K562 (cell line): ENCODE data around the gene OGDH.

Source experiments
- CTCF ChIP-seq, 3 experiments: IDR thresholded peaks in 2 of 3; conservative IDR thresholded peaks in 1 of 3; 2 replicates each; pipeline ENCODE4 v1.5.1; 2011 to 2012; ENCODE audit warnings: low read length in 3 of 3, mild to moderate bottlenecking in 3 of 3, control low read depth in 2 of 3, improper control_type of control experiment in 1 of 3, inconsistent platforms in 1 of 3, low read depth in 1 of 3, mixed read lengths in 1 of 3, moderate library complexity in 1 of 3; ENCODE audit not compliant: insufficient read depth in 2 of 3
- NR2C2 ChIP-seq, 2 experiments: fragments of 200-800 bp in 1 of 2; sonication (Bioruptor generic) in 1 of 2; sonication (generic) in 1 of 2; formaldehyde crosslinking in 1 of 2; IDR thresholded peaks; 2 replicates each; pipeline versions ENCODE4 v1.6.1 to v1.8.0; 2016 to 2022; ENCODE audit warnings: mild to moderate bottlenecking in 1 of 2, missing compliant biosample characterization in 1 of 2, missing genetic modification characterization in 1 of 2, missing genetic modification reagents in 1 of 2
- ZC3H11A ChIP-seq: IDR thresholded peaks from 2 replicates; pipeline ENCODE4 v1.6.1; 2012; ENCODE audit warnings: low read depth, low read length, improper control_type of control experiment

DNA sequence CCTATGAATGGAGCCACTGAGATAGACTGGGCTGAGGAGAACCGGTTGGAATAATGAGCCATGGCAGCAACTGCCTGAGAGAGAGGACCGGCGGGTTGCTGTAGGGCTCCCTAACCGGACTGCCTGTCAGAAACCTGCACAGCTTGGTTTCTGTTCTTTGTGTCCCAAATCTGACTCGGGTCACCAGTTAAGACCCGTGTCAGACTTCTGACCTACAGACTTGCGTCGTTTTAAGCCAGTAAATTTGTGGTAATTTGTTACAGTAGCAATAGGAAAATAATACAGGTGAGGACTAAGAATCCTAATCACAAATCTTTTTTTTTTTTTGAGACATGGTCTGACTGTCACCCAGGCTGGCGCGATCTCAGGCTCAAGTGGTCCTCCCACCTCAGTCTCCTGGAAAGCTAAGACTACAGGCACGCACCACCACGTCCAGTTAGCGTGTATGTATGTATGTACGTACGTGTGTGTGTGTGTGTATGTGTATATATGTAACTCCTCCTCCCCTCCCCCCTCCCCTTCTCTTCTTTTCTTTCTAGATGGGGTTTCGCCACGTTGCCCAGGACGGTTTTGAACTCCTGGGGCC is 32.0 kb upstream of the OGDH start:
- TF ChIP-seq CTCF (IDR thresholded peaks at IDR 0.05 in 2 of 3, conservative IDR thresholded peaks at IDR 0.05 in 1 of 3; ENCODE audit: insufficient read depth in 2 of 3, low read depth in 1 of 3, low read length in 3 of 3) (no peak), ZC3H11A (no peak), NR2C2 (CRISPR knock-in tag; IDR thresholded peaks at IDR 0.05) (no peak), NR2C2 (tag; IDR thresholded peaks at IDR 0.05) (no peak)
